MM.1S (cell line): Measurements from ENCODE around the gene E2F3.

Experiments used
- DNase-seq: peaks from one replicate; pipeline ENCODE4 v3.0.0-alpha.2; 2015
- H2AFZ ChIP-seq: fragments of 300-600 bp; sonication (generic); 2 replicates; pipeline ENCODE4 v1.6.0; 2016; ENCODE audit warnings: antibody characterized with exemption, low read length
- H3F3A ChIP-seq: fragments of 300-600 bp; sonication (generic); 2 replicates; pipeline ENCODE4 v1.6.1; 2016; ENCODE audit warnings: mild to moderate bottlenecking, antibody characterized with exemption, low read length, moderate library complexity, mixed read lengths; ENCODE audit not compliant: insufficient read depth
- H3K27ac ChIP-seq: fragments of 300-600 bp; sonication (generic); 2 replicates; pipeline ENCODE4 v1.5.1; 2016; ENCODE audit warnings: mild to moderate bottlenecking, low read length
- H3K27me3 ChIP-seq: fragments of 300-600 bp; sonication (generic); replicated peaks from 2 replicates; pipeline ENCODE4 v1.6.0; 2016; ENCODE audit warnings: low read length; ENCODE audit not compliant: insufficient read depth
- H3K36me3 ChIP-seq: fragments of 300-600 bp; sonication (generic); replicated peaks from 2 replicates; pipeline ENCODE4 v1.6.1; 2016; ENCODE audit warnings: mild to moderate bottlenecking, low read length, mixed read lengths; ENCODE audit not compliant: insufficient read depth
- H3K4me1 ChIP-seq: fragments of 300-600 bp; sonication (generic); 2 replicates; pipeline ENCODE4 v1.6.1; 2016; ENCODE audit warnings: low read length, mixed read lengths
- H3K4me2 ChIP-seq: fragments of 300-600 bp; sonication (generic); 2 replicates; pipeline ENCODE4 v1.6.0; 2016; ENCODE audit warnings: low read depth, low read length
- H3K4me3 ChIP-seq: fragments of 300-600 bp; sonication (generic); 2 replicates; pipeline ENCODE4 v1.5.1; 2016; ENCODE audit warnings: low read length, mixed read lengths
- H3K79me2 ChIP-seq: fragments of 300-600 bp; sonication (generic); 2 replicates; pipeline ENCODE4 v1.6.1; 2016; ENCODE audit warnings: mixed run types, low read length, mixed read lengths
- H3K9ac ChIP-seq: fragments of 300-600 bp; sonication (generic); 2 replicates; pipeline ENCODE4 v1.6.1; 2016; ENCODE audit warnings: low read length, mixed read lengths
- H3K9me2 ChIP-seq: fragments of 300-600 bp; sonication (generic); replicated peaks from 2 replicates; pipeline ENCODE4 v1.6.1; 2016; ENCODE audit warnings: mild to moderate bottlenecking, low read length, mixed read lengths; ENCODE audit not compliant: insufficient read depth
- H3K9me3 ChIP-seq: fragments of 300-600 bp; sonication (generic); replicated peaks from 2 replicates; pipeline ENCODE4 v1.6.1; 2016; ENCODE audit warnings: mild to moderate bottlenecking, low read length, mixed read lengths; ENCODE audit not compliant: insufficient read depth
- H4K20me1 ChIP-seq: fragments of 300-600 bp; sonication (generic); 2 replicates; pipeline ENCODE4 v1.6.1; 2016; ENCODE audit warnings: mild to moderate bottlenecking, low read length, moderate library complexity, mixed read lengths; ENCODE audit not compliant: insufficient read depth
- CTCF ChIP-seq: fragments of 300-600 bp; sonication (generic); IDR thresholded peaks from 2 replicates; pipeline ENCODE4 v1.5.1; 2016; ENCODE audit warnings: antibody characterized with exemption, low read length, mixed read lengths
- EZH2 ChIP-seq: fragments of 300-600 bp; sonication (generic); optimal IDR thresholded peaks from 2 replicates; pipeline ENCODE3; 2017; ENCODE audit warnings: low read depth, mild to moderate bottlenecking, antibody characterized with exemption, low read length, mixed read lengths
- EZH2phosphoT487 ChIP-seq: fragments of 300-600 bp; sonication (generic); IDR thresholded peaks from 2 replicates; pipeline ENCODE4 v1.6.1; 2018; ENCODE audit warnings: antibody characterized with exemption, low read length

E2F3 gene

DNA sequence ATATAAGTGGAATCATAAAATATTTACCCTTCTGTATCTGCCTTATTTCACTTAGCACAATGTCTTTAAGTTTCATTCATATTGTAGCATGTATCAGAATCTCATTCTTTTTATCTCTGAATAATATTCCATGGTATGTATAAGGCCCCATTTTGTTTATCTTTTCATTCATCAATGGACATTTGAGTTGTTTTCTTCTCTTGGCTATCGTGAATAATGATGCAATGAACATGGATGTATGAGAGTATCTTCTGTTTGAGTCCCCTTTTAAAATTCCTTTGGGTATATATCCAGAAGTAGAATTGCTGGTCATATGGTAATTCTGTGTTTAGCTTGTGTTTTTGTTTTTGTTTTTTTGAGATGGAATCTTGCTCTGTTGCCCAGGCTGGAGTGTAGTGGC, 39.6 kb downstream of the E2F3 start:
- Histone ChIP-seq H3K36me3 (no peaks in the 10 kb centered on the region), H3K9me3 (no peaks in the 10 kb centered on the region), H2AFZ (no peak overlapping the region), H3F3A (no peaks in the 10 kb centered on the region), H4K20me1 (peaks cover 8% of the 10 kb centered on the region), H3K4me1 (no peaks in the 10 kb centered on the region), H3K9me2 (no peaks in the 10 kb centered on the region), H3K27me3 (no peaks in the 10 kb centered on the region), H3K79me2 (peaks cover 97% of the 10 kb centered on the region), H3K9ac (no peak overlapping the region), H3K4me2 (no peak overlapping the region), H3K4me3 (no peak overlapping the region), H3K27ac (no peak overlapping the region)
- TF ChIP-seq CTCF (no peak), EZH2phosphoT487 (no peak), EZH2 (no peak)
- no peak for DNase-seq

GRCh38 chr6:20441921-20442320, 40.2 kb downstream of the E2F3 start:
- DNase-seq: no peak
- Histone ChIP-seq H3K9me3 (no peaks in the 10 kb centered on the region), H4K20me1 (peaks cover 8% of the 10 kb centered on the region), H3K4me1 (no peaks in the 10 kb centered on the region), H3K27ac (no peak overlapping the region), H3K79me2 (peaks cover 97% of the 10 kb centered on the region), H3K36me3 (no peaks in the 10 kb centered on the region), H3K27me3 (no peaks in the 10 kb centered on the region), H3K9me2 (no peaks in the 10 kb centered on the region), H3F3A (no peaks in the 10 kb centered on the region), H3K4me2 (no peak overlapping the region), H2AFZ (no peak overlapping the region), H3K4me3 (no peak overlapping the region), H3K9ac (no peak overlapping the region)
- TF ChIP-seq EZH2phosphoT487: no peak
- no peak for TF ChIP-seq CTCF
- TF ChIP-seq EZH2: no peak

DNA sequence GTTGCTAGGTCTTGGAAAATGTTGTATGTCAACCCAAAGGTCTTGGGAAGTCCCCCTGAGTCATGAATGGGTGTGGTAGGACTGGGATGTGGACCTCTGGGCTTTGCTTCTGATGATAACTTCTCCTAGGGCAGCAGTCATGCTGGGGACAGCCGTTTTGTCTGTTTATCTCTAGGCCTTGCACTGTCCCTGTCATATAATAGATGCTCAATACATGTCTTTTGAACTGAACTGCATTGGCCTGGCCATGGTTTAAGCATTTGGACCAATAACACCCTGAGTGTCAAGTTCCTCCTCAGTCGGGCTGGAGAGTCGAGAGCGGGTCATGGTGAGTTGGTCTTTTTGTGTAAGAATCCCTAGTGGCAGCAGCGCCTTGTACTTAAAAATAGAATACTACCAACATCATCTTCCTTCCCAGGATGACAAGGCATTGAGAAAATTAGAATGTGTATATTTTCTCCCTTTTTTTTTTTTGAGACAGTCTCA, 43.1 kb downstream of the E2F3 start:
- Histone ChIP-seq H2AFZ (no peak overlapping the region), H4K20me1 (peaks cover 8% of the 10 kb centered on the region), H3K9ac (no peak overlapping the region), H3K4me3 (no peak overlapping the region), H3K9me3 (no peaks in the 10 kb centered on the region), H3K36me3 (no peaks in the 10 kb centered on the region), H3F3A (no peaks in the 10 kb centered on the region), H3K79me2 (peaks cover 98% of the 10 kb centered on the region), H3K27ac (no peak overlapping the region), H3K9me2 (no peaks in the 10 kb centered on the region), H3K27me3 (no peaks in the 10 kb centered on the region), H3K4me1 (no peaks in the 10 kb centered on the region), H3K4me2 (no peak overlapping the region)
- TF ChIP-seq CTCF: no peak
- no peak for TF ChIP-seq EZH2
- no peak for TF ChIP-seq EZH2phosphoT487
- no peak for DNase-seq
